G401.6 (cell line): Measurements from ENCODE around the gene APCDD1.

Source experiments
- FAIRE-seq: peaks from 2 replicates; lab custom pipeline; 2012; peaks lifted over from hg19 to GRCh38; lab: Jason Lieb, UNC

The APCDD1 gene

GRCh38 chr18:10453806-10454680 lies at the start of gene APCDD1:
Gene APCDD1, plus strand, starts transcription at chr18:10454635. Its CDS starts 347 bp downstream, at chr18:10454982.
- no peak for FAIRE-seq

- FAIRE-seq: no peak
Observed at GRCh38 chr18:10405014-10405493, 49.4 kb upstream of the APCDD1 start.

DNA sequence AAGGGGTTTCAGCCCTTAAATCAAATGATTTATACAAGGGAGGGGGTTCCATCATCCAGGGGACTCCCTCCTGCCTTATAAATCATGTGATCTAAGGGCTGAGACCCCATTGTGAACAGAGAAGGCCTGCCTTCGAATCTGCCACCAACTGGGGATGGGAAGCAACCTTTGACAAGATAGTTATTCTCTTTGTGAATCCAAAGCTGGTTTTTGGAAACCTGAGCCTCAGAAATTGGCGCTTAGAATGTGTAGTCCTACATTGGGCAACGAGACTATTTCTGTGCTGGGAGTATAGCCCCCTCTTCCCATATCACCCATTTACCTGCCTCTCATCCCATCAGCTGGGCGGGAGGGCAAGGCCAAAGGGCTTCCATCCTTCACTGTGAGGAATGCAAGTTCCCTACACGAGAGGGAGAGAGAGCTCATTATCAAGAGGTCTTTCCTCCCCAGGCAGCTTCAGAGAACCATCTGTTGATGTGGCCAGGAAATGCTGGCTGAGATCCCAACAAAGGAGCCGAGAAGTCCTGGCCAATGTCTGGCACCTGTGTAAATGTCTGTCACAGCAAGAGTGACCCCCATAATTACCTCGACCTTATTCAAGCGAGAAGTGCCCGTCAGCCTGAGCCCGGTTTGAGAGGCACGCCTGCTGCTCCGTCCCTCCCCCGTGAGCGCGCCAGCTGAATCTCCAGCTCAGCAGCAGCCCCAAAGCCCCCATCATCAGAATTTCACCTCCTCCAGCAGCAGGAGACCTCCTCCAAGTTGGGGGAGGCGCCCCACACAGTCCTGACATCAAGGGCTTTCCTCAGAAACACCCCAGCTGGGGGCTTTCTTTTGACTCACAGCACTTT lies 48.4 kb upstream of the APCDD1 start:
- FAIRE-seq: no peak

DNA sequence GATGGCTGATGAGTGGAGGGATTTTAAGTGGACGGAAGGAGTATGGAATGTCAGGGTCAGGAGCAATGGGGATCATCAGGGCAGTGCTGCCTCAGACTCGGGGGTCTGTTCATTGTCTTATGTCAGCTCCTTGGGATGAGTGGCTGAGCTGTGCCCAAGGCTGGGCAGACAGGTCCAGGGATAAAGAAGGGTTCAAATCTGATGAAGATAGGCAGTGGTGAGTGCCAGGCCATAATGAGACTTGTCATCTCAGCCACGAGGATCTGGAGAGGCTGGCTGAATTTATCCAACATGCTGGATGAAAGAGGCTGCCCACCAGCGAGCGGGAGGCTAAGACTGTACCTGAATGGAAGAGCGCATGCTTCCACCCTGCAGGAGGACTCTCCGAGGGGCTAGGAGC lies 46.3 kb upstream of the APCDD1 start:
- no peak for FAIRE-seq

DNA sequence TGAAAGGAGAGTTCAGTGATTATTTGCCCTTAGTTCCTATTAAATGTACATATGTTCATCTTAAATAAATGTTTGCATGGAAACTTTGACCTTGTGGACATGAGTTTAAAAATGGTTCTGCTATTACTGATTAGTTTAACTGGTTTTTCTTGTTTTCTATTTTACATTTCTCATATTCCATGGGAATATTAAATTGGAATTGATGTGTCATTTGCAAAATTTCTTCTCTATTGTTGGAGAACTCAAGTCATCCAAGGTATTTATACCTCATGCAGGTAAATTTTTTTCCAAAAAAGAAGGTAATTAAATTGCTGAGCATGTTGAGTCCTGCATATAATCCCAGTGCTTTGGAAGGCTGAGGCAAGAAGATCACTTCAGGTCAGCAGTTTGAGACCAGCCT lies 45.4 kb upstream of the APCDD1 start:
- no peak for FAIRE-seq

DNA sequence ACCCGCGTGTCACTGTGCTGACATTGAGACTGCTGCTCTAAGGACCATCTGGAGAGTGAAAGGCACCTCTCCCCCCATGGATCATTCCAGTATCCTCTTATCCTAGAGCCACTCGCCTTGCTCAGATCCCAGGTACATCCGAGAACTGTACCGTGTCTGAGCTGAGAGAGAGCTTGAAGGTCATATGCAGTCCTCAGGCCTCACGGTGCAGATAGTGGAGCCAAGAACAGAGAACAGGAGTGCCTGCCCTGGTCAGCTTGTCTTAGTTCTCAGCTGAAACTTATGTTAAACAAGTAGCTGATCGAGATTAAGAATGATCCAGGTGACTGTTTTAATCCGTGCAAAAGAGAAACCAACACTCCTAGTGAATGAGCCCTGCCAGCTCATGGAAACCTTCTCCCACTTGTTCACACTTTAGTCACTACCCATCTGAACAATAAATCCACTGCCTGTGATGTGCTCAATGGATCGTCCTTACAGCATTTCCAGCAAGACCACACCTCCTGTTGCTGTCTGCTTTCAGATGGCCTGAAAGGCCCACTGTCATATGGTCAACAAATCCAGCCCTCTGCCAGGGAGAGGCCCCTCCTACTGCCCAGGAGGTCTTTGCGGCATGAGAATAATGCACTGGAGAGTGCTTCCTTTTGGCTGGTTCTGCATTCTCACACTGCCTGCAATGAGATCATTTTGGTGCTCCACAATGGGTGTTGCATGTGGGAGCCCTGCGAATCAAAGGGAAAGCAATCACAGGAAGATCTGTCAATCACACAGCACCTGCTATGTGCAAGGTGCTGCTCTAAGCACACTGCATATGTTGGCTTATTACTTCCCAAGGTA lies 43.7 kb upstream of the APCDD1 start:
- no peak for FAIRE-seq

DNA sequence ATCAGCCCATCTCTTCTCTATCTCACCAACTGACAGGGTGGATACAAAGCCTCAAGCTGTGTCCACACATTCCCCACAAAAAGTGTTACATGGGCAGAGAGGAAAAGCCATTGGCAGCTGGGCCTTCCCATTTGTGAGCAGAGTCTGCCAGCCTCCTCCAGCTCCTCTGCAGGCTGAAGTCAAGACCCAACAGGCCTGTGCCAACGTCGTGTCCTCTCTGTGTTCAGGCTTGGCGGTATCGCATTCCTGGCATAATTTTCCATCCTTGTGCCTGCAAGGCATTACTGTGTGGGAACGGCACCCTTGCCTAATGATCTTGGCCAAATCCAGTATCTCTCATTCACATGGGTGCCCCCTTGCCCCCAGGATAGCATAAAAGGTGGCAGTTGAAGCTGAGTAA lies 41.5 kb upstream of the APCDD1 start:
- FAIRE-seq: no peak

DNA sequence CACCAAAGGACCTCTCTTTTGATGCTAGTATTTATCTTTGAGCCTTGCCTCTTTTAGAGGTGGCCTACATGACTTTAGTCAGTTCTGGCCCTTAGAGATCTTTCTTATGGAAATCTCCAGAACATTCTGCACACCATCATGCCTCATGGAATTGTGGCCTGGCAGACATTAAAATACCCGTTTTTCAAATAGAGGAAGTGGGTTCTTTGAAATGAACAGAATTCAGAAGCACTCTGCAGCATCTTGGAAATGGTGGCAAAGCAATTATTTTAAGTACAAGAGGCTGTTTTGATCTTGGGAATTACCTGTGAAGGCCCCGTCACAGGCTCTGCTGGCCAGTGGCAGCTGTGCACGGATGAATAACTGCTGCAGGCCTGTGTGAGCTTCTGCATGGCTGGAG lies 40.7 kb upstream of the APCDD1 start:
- FAIRE-seq: no peak

DNA sequence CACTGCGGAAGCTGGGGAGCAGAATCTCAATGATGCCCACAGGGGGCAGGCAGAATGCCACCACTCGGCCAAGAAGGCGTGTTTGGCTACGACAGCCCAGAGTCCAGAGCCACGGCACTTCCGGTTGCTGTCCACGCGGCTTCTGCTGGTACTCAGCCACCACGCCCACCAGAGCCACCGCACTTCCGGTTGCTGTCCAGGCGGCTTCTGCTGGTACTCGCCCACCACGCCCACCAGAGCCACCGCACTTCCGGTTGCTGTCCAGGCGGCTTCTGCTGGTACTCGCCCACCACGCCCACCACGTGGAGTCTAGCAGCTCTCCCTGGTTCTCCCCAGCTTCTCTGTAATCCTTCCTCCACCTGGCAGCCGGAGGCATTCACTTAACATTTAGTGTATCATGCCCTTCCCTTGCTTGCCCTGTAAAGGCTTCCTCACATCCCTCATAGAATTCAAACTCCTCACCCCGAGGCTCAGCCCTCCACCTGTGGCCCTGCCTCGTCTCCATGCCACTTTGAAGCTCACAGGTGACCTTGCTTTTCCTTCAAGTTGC lies 40.1 kb upstream of the APCDD1 start:
- no peak for FAIRE-seq

- FAIRE-seq: no peak
Observed at GRCh38 chr18:10416065-10416464, 38.4 kb upstream of the APCDD1 start.

DNA sequence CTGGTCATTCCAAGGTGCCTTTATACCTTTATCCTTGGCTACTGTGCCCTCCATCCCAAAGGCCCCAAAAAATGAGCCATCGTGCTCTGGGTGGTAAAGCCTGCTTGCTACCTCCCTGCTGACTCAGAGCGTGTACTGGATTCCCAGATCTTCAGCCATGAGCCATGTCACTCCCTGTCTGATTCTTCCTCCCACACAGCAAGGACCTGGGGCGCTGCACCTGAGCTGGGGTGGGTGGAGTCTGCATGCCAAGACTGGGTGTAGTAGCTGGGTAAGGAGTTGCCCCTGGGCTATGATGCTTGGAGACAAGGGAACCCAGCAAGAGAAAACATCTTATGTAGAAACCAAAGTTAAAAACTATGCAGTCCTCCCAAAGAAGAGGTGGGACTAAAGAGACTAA lies 37.2 kb upstream of the APCDD1 start:
- FAIRE-seq: no peak

GRCh38 chr18:10417664-10418063 lies 36.8 kb upstream of the APCDD1 start:
- no peak for FAIRE-seq

DNA sequence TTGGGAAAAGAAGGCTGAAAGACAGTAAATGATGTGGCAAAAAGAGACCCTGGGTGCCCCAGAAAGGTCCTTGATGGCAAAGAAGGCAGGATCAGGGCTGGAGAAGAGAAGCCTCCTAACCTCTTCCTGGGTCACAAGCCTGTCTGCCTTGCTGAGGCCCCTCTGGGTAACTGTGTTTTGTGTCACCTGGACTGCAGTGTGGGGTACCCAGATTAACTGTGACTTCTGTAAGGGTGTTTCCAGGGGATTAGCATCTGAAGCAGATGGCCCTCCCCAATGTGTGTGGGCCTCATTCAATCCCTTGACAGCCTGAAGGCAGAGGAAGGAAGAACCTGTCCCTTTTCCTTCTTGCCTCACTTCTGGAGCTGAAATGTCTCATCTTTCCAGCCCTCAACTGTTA lies 35.6 kb upstream of the APCDD1 start:
- FAIRE-seq: no peak

GRCh38 chr18:10419420-10420103 lies 34.9 kb upstream of the APCDD1 start:
- FAIRE-seq: no peak

DNA sequence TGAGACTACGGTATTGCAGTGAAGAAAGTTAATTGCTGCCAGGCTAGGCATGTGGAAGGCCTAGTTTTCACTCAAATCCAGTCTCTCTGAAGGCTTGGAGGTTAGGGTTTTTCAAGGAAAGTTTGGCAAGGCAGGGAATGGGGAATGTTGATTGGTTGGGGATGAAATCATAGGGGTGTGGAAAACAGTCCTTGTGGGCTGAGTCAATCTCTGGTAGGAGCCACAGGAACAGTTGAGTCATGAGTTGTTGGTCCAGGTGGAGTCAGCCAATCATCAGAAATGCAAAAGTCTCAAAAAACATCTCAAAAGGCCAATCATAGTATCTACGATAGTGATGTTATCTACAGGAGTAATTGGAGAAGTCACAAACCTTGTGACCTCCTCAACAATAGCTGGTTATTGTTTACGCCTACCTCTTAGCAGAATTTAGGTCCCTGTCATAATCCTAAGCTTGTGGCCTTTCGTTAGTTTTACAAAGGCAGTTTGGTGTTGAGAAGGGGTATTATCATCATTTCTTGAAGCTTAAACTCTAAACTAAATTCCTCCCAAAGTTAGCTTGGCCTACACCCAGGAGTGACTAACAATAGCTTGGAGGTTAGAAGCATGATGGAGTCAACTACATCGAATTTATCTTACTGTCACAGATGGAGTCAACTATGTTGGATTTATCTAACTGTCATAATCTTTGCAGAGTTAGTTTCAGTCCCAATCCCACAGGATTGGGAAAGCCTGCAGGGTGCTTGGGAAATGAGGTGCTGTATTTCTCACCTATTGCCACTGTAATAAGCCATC lies 33.7 kb upstream of the APCDD1 start:
- FAIRE-seq: no peak

- no peak for FAIRE-seq
Observed at GRCh38 chr18:10421859-10422258, 32.6 kb upstream of the APCDD1 start.

DNA sequence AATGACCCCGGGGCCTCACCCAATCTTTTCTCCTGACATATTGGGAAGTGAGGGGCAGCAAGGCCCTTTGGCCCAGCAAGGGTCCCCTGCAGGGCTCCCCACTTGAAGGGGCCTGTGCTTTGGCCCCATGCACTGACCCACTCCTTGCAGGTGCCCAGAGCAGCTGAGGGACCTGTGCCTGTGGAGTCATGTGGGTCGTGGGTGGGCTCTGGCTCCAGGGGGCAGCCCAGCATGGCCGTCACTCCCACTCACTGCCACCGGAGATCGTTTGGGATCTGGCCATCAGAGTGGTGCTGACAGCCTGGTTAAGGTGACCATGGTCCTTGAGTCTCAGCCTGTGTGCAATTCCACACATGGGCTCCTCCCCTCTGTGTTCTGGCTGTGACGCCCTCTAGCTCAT lies 31.7 kb upstream of the APCDD1 start:
- FAIRE-seq: no peak

GRCh38 chr18:10424585-10425307 lies 29.7 kb upstream of the APCDD1 start:
- FAIRE-seq: no peak

- no peak for FAIRE-seq
Observed at GRCh38 chr18:10430677-10431076, 23.8 kb upstream of the APCDD1 start.

DNA sequence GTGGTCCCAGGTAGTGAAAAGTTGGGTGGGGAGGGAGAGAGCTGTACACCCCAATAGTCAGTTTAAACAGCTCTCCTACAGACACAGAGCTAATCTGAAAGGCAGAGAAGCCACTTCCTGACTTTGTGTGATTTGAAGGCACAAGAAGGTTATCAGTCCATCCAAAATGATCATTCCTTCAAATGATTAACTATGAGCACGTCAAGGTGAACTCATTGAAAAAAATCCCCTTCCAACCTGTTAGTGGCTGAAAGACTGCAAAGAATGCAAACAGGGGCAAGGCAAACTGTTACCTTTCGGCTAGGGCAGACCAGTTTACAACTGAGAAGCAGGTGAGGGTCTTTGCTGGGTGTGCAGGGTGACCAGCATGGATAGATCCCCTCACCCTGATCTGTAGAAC lies 22.8 kb upstream of the APCDD1 start:
- FAIRE-seq: no peak
